ENCODE data around the gene FAM76B.

DNA sequence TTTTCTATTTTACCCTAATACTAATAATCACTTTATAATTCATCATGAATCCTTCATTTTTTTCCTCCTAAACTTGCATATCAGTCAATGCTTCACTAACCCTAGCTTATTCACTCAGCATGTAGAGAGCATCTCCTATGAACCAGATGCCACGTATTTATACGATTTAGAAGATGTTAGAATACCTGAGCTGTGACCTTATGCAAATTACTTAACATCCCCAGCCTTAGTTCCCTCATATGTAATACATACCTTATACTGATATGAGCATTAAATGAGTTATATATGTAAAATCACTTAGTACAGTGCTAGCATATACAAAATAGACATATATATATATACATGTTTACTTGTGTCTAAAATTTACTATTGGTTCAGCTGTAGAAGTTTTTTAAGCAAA is 9.0 kb downstream of the FAM76B start:
- TF ChIP-seq CTCF (IDR thresholded peaks at IDR 0.05) (no peak), EZH2 (IDR thresholded peaks at IDR 0.05; ENCODE audit: borderline replicate concordance, insufficient read depth, low read depth, low read length, poor library complexity, severe bottlenecking) (no peak)

All from B cell (primary cell).